Activated effector memory CD4-positive, alpha-beta T cell treated with Interleukin-2 at 50 U/mL for 16 hours (primary cell): ENCODE data around the gene ENTHD1.
"Not testable (repeated sequence)": the region's sequence is repeated elsewhere in the genome, so short reads cannot be mapped to it uniquely, and the experiment has no call there.

Source experiments
- DNase-seq: peaks from one replicate; pipeline ENCODE4 v3.0.0-alpha.2; 2020

Gene ENTHD1

GRCh38 chr22:39773976-39774539 is 119.5 kb downstream of the ENTHD1 start:
- no peak for DNase-seq

- DNase-seq, result no peak
These were observed 120.1 kb downstream of the ENTHD1 start for GRCh38 chr22:39773503-39773902.

GRCh38 chr22:39771486-39771885 is 122.1 kb downstream of the ENTHD1 start:
- DNase-seq, result no peak

- DNase-seq, result no peak
These were observed 127.9 kb downstream of the ENTHD1 start for GRCh38 chr22:39765661-39766060.

GRCh38 chr22:39765046-39765445 is 128.5 kb downstream of the ENTHD1 start:
- DNase-seq, result no peak

- no peak for DNase-seq
These were observed 130.3 kb downstream of the ENTHD1 start for GRCh38 chr22:39763276-39763675.

- no peak for DNase-seq
These were observed 142.8 kb downstream of the ENTHD1 start for GRCh38 chr22:39750759-39751158.

GRCh38 chr22:39748877-39749276 is 144.7 kb downstream of the ENTHD1 start:
- DNase-seq, result no peak

- no peak for DNase-seq
These were observed 146.8 kb downstream of the ENTHD1 start for GRCh38 chr22:39746600-39747262.

GRCh38 chr22:39745789-39746188 is 147.8 kb downstream of the ENTHD1 start:
- no peak for DNase-seq

GRCh38 chr22:39744353-39744752 is 149.2 kb downstream of the ENTHD1 start:
- DNase-seq, result no peak

- no peak for DNase-seq
These were observed 149.6 kb downstream of the ENTHD1 start for GRCh38 chr22:39743935-39744334.

GRCh38 chr22:39739338-39740027 is 154.1 kb downstream of the ENTHD1 start:
- DNase-seq, result no peak

GRCh38 chr22:39738746-39739145 is 154.8 kb downstream of the ENTHD1 start:
- DNase-seq, result no peak

GRCh38 chr22:39735776-39736175 is 157.8 kb downstream of the ENTHD1 start:
- no peak for DNase-seq

- DNase-seq, result no peak
These were observed 158.7 kb downstream of the ENTHD1 start for GRCh38 chr22:39734866-39735265.

- not testable (repeated sequence) for DNase-seq
These were observed 159.5 kb downstream of the ENTHD1 start for GRCh38 chr22:39734046-39734445.

GRCh38 chr22:39733191-39733590 is 160.4 kb downstream of the ENTHD1 start:
- DNase-seq, result no peak

- DNase-seq, result no peak
These were observed 160.9 kb downstream of the ENTHD1 start for GRCh38 chr22:39732625-39733024.

GRCh38 chr22:39731881-39732555 is 161.5 kb downstream of the ENTHD1 start:
- DNase-seq, result no peak

GRCh38 chr22:39731481-39731880 is 162.1 kb downstream of the ENTHD1 start:
- no peak for DNase-seq

- no peak for DNase-seq
These were observed 164.2 kb downstream of the ENTHD1 start for GRCh38 chr22:39729141-39729934.
